ENCODE data around the gene AOPEP. TPM values are rescaled to one million over a fixed set of nuclear protein-coding genes. Genes with fewer than 3 reads are reported as not detected.

AOPEP gene
- total and polyA plus RNA-seq, 2 of the 13 experiments (the other 11 are each of a cell fraction or from before 2014, with no cell fraction given), result 22.2 to 41.6 TPM

- TF ChIP-seq HNF1A (IDR thresholded peaks at IDR 0.05; ENCODE audit: low read depth), result 0 out of 2 replicates have a peak, but pooled peaks have one; percentile 46
- peak; percentile 42; the same call in 1 of the 2 replicates for TF ChIP-seq HNF1A (CRISPR knock-in tag; IDR thresholded peaks at IDR 0.05; ENCODE audit: borderline replicate concordance)
- peak; percentile 83 for TF ChIP-seq SOX13 (IDR thresholded peaks at IDR 0.05)
- TF ChIP-seq SOX13 (CRISPR knock-in tag; conservative IDR thresholded peaks at IDR 0.05 in 1 of 2, IDR thresholded peaks at IDR 0.05 in 1 of 2), result peak in 1 of 2 experiments; percentile 95; a peak in 2 of 4 replicates
- peak; percentile 97 for TF ChIP-seq SIX1 (CRISPR knock-in tag; IDR thresholded peaks at IDR 0.05; ENCODE audit: borderline replicate concordance)
- peak; percentile 75 for TF ChIP-seq KDM6A (CRISPR knock-in tag; IDR thresholded peaks at IDR 0.05; ENCODE audit: low read depth)
- TF ChIP-seq TRIM24 (CRISPR knock-in tag; IDR thresholded peaks at IDR 0.05), result peak; percentile 77; the same call in 1 of the 2 replicates
- TF ChIP-seq TBX2 (CRISPR knock-in tag; IDR thresholded peaks at IDR 0.05; ENCODE audit: borderline replicate concordance), result peak; percentile 64; the same call in 1 of the 2 replicates
- TF ChIP-seq PHF21A (CRISPR knock-in tag; IDR thresholded peaks at IDR 0.05), result peak; percentile 88
- TF ChIP-seq TBL1XR1 (IDR thresholded peaks at IDR 0.05; ENCODE audit: borderline replicate concordance, low read length, partially characterized antibody), result no peak
- TF ChIP-seq ERF (CRISPR knock-in tag; IDR thresholded peaks at IDR 0.05), result peak; percentile 51; the same call in 1 of the 2 replicates
- TF ChIP-seq BCL6 (CRISPR knock-in tag; IDR thresholded peaks at IDR 0.05), result peak; percentile 76
- no peak for TF ChIP-seq AKAP8 (CRISPR knock-in tag; IDR thresholded peaks at IDR 0.05)
- TF ChIP-seq SOX6 (IDR thresholded peaks at IDR 0.05), result no peak
- TF ChIP-seq SOX6 (CRISPR knock-in tag; IDR thresholded peaks at IDR 0.05), result peak; percentile 98
- peak; percentile 51; the same call in 1 of the 2 replicates for TF ChIP-seq ZFP91 (CRISPR knock-in tag; IDR thresholded peaks at IDR 0.05; ENCODE audit: borderline replicate concordance)
- peak; percentile 14; the same call in 1 of the 2 replicates for TF ChIP-seq HNF1B (CRISPR knock-in tag; IDR thresholded peaks at IDR 0.05)
- peak; percentile 51; the same call in 1 of the 2 replicates for TF ChIP-seq KMT2A (CRISPR knock-in tag; IDR thresholded peaks at IDR 0.05)
- TF ChIP-seq ZNF770 (CRISPR knock-in tag; IDR thresholded peaks at IDR 0.05), result peak; percentile 77
- TF ChIP-seq FOXK1 (CRISPR knock-in tag; IDR thresholded peaks at IDR 0.05; ENCODE audit: borderline replicate concordance, low read depth), result peak; percentile 63; the same call in 1 of the 2 replicates
These were observed 245.1 kb downstream of the AOPEP start (continued) for GRCh38 chr9:94971378-94972131.
